GM12872 (cell line): ENCODE measurements around the gene FXYD2.

ENCODE experiments used
- CTCF ChIP-seq: IDR thresholded peaks from 3 replicates; pipeline ENCODE4 v1.5.1; 2011; ENCODE audit warnings: low read depth, mild to moderate bottlenecking, low read length, moderate library complexity; ENCODE audit not compliant: insufficient read depth

Gene FXYD2

GRCh38 chr11:117789241-117789640, 35.3 kb downstream of the FXYD2 start:
- TF ChIP-seq CTCF = no peak

- TF ChIP-seq CTCF = no peak
These were observed 38.2 kb downstream of the FXYD2 start for GRCh38 chr11:117786135-117786870.

- TF ChIP-seq CTCF = no peak
These were observed 42.4 kb downstream of the FXYD2 start for GRCh38 chr11:117782101-117782500.

- no peak for TF ChIP-seq CTCF
These were observed 42.9 kb downstream of the FXYD2 start for GRCh38 chr11:117781627-117782026.

- TF ChIP-seq CTCF = no peak
These were observed 44.1 kb downstream of the FXYD2 start for GRCh38 chr11:117780456-117780855.

GRCh38 chr11:117774553-117774952, 50.0 kb downstream of the FXYD2 start:
- TF ChIP-seq CTCF = no peak

- no peak for TF ChIP-seq CTCF
These were observed 52.2 kb downstream of the FXYD2 start for GRCh38 chr11:117772360-117772759.

- no peak for TF ChIP-seq CTCF
These were observed 52.7 kb downstream of the FXYD2 start for GRCh38 chr11:117771841-117772240.
